NCI-H2029 (cell line): ENCODE results near the gene SLC44A1.

Experiments used
- DNase-seq: peaks from one replicate; lab custom pipeline; 2025; lab: John Stamatoyannopoulos, UW

Gene SLC44A1

DNA sequence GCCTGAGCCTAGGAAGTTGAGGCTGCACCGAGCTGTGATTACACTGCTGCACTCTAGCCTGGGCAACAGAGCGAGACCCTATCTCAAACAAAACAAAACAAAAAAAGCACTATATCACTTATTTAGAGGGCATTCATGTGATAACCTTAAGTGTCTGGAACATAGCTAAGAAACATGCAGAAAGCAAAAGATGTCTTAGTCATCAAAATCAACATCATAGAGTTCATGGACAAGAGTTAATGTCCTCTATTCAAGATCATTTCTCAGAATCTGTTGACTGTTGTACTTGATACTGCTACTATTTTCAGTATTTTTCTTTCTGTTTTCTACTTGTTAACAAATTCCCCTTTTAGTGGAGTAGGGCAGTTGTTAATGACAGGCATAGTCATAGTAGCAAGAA lies 228.8 kb downstream of the SLC44A1 start:
- DNase-seq: no peak

DNA sequence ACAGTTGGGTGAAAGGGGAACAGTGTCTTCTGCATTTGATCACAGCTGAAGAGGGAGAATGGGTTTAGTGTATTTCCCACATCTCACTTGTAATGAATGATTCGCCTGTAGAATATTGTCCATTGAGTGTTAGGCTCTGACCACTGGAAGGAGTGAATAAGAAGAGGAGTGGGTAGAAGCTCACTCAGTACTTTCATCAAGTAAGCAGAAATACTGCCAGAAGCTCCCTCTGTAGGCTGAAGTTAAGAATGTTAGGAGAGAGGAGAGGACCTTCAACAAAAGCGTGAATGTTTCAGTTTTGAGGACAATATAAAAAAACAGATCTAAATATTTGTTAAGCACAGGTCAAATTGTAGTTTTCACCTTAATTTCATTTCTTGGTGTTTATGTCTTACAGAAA lies 230.9 kb downstream of the SLC44A1 start:
- DNase-seq: no peak

DNA sequence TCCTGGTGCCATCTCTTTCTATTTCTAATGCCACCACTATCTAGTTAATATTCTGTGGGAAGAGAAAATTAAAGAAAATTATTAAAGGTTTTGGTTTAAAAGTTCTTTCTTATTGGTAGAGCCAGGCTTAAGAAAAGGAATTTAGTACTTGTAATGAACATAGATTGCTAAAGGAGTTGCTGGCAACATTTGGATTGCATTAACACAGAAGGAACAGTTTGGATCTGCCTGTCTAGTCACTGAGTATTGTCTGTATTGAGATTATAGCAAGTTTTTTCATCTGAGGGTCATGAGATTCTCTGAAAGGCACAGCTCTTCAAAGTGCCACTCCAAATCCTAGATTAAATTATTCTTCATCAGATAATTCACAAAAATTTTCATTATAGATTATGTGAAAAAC lies 235.4 kb downstream of the SLC44A1 start:
- no peak for DNase-seq

DNA sequence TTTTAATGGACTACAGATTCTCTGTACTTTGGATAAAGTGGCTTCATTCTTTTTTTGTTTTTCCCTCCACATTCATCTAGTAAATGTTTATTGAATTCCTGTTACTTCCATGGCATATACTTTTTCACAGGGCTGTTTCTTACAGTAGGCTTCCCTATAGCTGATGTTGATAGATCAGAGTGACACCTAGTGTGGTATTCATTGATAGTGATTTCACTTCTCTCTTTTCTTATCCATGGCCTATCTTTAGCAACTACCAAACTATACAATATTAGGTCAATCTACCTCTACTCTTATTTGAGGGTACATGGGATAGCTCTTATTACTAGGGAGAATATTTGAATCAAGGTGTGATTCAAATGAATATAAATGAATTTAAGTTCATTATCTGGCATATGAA lies 239.2 kb downstream of the SLC44A1 start:
- no peak for DNase-seq

DNA sequence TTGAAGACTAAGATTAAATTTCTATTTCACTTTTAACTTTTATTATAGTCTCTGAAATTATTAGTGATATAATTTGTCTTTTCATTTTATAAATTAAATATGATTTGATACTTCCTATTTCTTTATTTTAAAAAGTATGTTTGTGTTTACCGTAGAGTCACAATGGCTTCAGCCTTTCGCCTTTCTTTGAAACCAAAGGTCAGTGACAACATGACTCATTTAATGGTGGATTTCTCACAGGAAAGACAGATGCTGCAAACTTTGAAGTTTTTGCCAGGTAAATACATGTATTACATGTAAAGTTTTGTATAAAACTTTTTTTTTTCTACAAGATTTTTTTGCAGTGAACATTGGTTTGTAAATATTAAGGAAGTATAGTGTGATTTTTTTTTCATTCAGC lies 239.8 kb downstream of the SLC44A1 start:
- DNase-seq: no peak

DNA sequence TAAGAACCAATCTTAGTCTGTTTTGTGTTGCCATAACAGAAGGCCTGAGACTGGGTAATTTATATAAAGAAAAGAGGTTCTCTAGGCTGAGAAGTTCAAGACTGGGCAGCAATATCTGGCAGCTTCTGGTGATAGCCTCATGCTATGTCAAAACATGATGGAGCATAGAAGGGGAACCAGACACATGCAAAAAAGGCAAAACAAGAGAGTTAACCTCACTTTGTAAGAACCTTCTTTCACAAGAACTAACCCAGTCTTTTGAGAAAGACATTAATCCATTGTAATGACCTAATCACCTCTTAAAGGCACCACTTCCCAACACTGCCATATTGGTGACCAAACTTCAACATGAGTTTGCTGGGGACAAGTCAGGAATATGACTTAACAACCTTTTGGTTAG lies 240.7 kb downstream of the SLC44A1 start:
- DNase-seq: no peak
